KG1 (cell line): Measurements from ENCODE around the gene ELMO1.
"Not testable (repeated sequence)": the region's sequence is repeated elsewhere in the genome, so short reads cannot be mapped to it uniquely, and the experiment has no call there.

Experiments
- DNase-seq: peaks from one replicate; lab custom pipeline; 2025; lab: John Stamatoyannopoulos, UW

Gene ELMO1

DNA sequence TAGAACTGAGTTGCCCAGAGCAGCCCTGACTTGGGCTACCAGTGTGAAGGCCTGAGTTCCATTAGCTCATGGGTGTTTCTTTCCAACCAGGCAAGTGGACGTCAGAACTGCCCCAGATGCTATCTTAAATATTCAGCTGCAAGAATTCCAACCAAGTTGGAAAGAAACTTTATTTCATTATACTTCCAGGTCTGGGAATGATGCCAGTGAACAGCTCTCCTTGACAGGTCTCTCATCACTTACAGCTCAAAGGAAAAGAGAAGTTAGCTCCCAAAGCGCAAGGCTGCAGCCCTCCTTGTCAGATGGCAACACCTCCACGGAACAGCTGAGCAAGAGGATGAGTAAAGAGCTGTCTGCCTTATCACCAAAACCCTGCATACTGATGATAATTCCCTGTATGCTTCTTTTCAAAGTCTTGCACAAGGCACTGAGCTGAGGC, 468.8 kb downstream of the ELMO1 start:
- no peak for DNase-seq

GRCh38 chr7:36978461-36978860, 470.2 kb downstream of the ELMO1 start:
- DNase-seq, result no peak

GRCh38 chr7:36977878-36978277, 470.8 kb downstream of the ELMO1 start:
- no peak for DNase-seq

DNA sequence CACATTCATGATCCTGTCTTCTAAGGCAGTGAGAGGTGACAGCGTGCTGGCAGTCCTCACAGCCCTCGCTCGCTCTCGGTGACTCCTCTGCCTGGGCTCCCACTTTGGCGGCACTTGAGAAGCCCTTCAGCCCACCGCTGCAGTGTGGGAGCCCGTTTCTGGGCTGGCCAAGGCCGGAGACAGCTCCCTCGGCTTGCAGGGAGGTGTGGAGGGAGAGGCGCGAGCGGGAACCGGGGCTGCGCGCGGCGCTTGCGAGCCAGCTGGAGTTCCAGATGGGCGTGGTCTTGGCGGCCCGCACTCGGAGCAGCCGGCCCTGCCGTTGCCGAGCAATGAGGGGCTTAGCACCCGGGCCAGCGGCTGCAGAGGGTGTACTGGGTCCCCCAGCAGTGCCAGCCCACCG, 475.1 kb downstream of the ELMO1 start:
- not testable (repeated sequence) for DNase-seq

DNA sequence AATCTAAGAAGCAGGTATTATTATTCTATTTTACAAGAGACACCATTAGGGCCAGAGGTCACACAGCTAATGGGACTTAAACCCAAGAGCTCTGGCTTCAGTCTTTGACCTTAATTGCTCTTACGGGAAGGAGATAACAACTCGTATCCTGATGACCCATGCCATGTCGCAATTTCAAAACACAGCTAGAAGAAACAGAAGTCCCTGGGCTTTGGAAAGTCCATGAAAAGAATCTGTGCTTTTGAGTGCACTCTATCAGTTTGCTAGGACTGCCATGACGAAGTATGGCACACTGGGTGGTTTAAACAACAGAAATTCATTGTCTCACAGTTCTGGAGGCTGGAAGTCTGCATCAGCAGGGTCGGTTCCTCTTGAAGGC, 476.5 kb downstream of the ELMO1 start:
- DNase-seq, result no peak

DNA sequence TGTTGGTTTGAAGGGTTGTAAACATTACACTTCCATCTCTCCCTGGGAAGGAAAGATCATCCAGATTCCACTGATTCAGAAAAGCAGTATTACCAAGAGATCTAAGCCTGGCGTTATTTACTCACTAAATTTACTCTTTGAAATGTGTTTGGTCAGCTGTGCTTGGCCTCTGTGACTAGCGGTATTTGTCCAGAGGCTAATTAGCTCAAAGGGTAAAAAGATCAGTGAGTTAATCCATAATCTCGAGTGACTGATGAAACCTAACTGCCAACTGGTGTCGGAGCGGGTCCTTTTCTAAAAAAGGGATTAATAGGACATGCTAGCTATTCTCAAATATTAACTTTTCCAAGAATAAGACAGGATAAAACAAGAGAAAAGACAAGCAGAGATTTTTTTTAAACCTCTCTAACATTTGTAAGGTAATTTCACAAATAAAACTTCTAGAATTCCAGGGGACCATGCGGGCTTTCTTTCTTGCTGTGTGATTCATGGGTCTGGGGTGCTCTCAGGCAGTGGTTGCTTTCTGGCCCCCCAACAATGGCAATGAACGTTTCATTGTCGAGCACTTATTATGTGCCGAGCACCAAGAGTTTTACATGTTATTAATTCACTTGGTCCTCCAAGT, 477.0 kb downstream of the ELMO1 start:
- no peak for DNase-seq

- DNase-seq, result no peak
Measured at GRCh38 chr7:36970551-36971514, 477.8 kb downstream of the ELMO1 start.

- peak; percentile 57 for DNase-seq
Measured at GRCh38 chr7:36969376-36969775, 479.3 kb downstream of the ELMO1 start.

GRCh38 chr7:36967387-36967786, 481.3 kb downstream of the ELMO1 start:
- DNase-seq, result no peak

DNA sequence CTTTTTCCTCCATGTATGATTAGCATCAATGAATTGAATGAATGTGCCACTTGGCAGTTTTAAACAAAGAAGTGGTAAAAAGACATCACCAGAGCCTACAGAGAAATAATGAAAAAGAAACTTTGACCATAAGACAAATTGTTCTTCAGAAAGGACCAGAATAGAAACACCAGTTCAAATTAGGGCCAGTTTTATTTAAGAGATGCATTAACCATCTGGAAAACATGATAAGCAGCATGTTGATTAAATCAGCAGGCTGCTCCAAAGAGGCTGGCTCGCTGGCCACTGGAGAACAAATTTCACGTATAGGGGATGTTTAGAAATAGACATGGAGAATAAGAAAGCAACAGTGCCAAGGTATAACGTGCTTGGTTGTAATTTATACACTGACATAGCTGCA, 482.0 kb downstream of the ELMO1 start:
- DNase-seq, result no peak

- DNase-seq, result no peak
Measured at GRCh38 chr7:36966039-36966438, 482.6 kb downstream of the ELMO1 start.

DNA sequence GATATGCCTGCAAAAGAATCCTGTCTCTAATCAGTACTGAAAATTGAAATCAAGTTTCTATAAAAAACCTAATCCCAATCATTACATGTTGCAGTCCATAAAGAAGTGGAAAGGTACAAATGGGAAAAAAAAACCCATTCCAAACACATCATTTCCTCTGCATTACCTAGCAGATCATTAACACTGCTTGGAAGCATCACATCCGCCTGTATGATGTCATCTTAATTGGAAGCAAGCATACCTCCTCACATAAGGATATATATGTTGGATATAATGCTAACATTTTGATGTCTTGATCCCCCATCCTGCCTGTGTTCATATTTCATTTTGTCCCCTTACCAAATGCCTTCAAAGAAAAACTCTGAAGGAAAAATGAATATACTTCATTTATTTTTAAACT, 483.0 kb downstream of the ELMO1 start:
- DNase-seq, result no peak

DNA sequence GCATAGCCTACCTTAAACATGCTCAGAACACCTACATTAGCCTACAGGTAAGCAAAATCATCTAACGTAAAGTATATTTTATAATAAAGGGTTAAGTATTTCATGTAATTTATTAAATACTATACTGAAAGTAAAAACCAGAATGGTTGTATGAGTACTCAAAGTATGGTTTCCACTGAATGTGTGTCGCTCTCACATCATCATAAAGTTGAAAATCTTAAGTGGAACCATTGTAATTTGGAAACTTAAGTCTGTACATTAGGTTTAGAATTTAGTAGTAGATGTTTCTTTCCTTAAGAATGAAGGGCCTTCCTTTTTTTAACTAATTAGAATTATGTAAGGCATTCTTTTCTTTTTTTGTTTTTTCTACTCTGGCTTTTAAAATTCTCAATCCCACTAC, 484.4 kb downstream of the ELMO1 start:
- DNase-seq, result no peak

DNA sequence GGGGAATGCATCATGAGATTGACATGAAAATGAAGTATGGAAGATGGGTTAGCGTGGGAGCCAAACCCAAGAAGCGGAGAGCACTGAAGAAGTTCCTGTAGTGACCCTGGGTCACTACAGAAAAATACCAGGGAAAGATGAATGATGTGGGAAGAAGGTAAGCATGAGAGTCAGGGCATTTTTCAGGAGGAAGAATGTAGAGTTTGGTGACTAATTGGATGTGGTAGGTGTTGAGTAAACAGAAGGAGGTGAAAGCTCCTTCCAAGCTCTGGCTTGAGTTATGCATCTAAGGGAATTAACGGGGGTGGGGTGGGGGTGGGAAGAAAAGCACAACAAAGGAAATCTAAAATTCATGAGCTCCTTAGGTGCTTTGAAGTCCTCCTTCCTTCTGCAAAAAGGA, 486.3 kb downstream of the ELMO1 start:
- DNase-seq, result no peak

- DNase-seq, result no peak
Measured at GRCh38 chr7:36961693-36962092, 487.0 kb downstream of the ELMO1 start.

DNA sequence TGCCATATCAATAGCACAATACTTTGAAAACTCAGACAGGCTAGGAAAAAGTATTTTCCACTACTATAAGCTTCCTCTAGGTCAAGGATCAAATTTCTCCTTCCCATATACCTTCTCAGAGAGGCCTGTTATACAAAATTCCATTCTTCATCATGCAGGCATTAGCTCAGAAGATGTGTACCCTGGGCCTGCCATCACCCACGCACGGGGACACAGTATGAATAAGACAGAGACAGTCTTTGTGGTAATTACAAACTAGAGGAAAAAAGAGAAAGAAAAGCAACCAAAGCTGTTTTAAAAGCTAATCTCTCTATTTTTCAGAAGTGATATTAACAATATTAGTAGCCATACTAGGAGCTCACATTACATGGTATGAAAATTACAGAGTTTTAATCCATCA, 487.6 kb downstream of the ELMO1 start:
- DNase-seq, result no peak

DNA sequence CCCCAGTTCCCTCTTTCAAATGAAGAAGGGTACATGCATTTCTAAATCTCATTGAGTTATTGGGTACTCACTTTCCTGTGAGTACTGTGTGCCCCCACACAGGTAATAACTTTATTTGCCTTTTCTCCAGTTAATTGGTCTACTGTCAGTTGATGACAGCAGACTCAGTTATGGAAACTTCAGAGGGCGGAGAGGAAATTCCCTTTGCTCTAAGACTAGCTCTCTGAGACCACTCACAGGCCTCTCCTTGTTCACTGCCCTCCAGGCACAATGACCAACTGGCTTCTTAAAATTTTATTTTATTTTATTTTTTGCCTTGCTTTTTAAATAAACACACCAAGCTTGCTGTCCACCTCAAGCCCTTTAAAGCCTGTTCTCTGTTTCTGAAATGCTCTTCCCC, 488.6 kb downstream of the ELMO1 start:
- no peak for DNase-seq

- DNase-seq, result no peak
Measured at GRCh38 chr7:36958111-36958733, 490.4 kb downstream of the ELMO1 start.

- DNase-seq, result no peak
Measured at GRCh38 chr7:36957620-36958019, 491.0 kb downstream of the ELMO1 start.

DNA sequence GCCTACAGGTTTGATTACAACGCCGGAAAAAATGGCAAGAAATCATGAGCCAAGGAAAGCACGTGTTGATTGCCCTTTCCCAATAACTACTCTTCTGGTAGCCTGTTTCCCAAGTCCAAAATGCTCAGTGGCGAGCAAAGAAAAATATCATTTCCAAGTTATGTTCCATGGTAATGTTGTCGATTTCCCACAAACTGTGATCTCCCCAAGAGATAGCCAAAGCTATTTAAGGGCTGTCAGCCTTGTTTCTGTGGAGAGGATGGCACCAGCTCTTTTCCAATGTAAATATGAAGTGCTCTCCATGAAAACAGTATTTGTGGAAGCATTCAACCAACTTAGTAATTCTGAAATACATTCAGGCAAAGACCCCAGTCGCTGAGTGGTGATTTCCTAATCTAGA, 491.9 kb downstream of the ELMO1 start:
- no peak for DNase-seq

DNA sequence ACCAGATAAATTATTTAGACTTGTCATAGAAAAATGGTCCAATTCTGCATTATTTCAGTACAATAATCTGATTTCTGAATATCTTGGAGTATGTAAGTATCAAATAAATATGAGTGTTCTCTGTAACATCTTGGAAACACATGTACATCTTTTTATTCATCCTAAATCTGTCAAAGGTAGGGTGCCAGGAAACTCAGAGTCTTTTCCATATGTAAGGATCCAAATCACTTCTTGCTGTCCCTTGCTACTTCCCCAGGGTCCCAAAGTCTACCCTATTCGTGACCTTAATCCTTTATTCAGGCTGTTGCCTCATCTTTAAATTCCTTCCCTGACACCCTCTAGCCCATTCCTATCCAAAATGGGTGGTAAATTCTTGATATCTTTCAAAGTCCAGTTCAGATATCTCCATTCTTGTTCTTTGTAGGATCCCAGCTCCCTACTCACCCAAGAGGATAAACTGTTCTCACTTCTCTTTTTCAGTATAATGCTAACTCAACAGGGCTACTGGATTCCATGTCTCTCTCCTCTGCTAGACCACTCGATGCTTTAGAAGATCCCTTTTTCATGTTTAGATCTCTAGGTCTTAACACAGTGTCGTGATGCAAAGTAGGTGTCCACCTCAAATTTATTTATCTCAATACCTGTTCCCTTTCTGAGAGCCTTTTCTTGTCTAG, 493.1 kb downstream of the ELMO1 start:
- DNase-seq, result no peak

- no peak for DNase-seq
Measured at GRCh38 chr7:36951257-36951697, 497.4 kb downstream of the ELMO1 start.
